ENCODE data around the gene FAM219A.
"Not testable (repeated sequence)": the region's sequence is repeated elsewhere in the genome, so short reads cannot be mapped to it uniquely, and the experiment has no call there.

Gene FAM219A

GRCh38 chr9:34374905-34375552, 83.3 kb downstream of the FAM219A start:
- no peak for DNase-seq

DNA sequence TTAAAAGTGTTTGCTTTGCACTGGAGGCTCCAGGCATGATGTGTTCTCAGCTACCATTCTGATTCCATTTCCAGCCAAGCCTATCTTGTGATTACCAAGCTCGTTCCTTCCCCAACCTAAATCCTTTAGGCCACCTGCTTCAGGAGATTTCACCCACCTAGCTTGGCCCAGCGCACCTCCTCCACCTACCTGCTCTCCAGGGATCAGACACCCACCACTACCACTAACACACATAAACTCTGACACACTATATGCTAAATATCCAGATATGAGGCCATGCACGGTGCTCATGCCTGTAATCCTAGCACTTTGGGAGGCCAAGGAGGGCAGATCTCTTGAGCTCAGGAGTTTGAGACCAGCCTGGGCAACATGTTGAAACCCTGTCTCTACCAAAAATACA, 84.0 kb downstream of the FAM219A start:
- no peak for DNase-seq

DNA sequence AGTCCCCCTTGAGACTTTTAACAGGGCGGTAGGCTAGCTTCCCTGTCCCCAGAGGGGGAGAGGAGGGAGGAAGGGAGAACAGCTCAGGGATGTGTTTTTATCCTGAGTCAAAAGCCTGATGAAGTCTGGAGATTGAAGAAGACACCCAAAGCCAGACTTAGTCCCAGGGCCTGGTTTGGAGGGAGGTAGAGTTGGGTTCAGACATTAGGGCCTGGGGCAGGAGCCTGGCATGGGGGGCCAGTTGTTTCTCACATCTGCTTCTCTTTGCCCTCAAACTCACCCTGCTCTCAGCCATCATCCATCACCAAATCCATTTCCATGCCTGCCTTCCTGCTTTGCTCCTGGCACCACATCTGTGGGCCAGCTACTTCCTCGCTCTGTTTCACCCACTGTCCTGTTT, 84.6 kb downstream of the FAM219A start:
- no peak for DNase-seq

GRCh38 chr9:34372467-34373011, 85.8 kb downstream of the FAM219A start:
- no peak for DNase-seq

GRCh38 chr9:34371886-34372466, 86.4 kb downstream of the FAM219A start:
- no peak for DNase-seq

GRCh38 chr9:34370970-34371880, 87.1 kb downstream of the FAM219A start:
- no peak for DNase-seq

- DNase-seq, result no peak
These were observed 87.9 kb downstream of the FAM219A start for GRCh38 chr9:34370335-34370969.

DNA sequence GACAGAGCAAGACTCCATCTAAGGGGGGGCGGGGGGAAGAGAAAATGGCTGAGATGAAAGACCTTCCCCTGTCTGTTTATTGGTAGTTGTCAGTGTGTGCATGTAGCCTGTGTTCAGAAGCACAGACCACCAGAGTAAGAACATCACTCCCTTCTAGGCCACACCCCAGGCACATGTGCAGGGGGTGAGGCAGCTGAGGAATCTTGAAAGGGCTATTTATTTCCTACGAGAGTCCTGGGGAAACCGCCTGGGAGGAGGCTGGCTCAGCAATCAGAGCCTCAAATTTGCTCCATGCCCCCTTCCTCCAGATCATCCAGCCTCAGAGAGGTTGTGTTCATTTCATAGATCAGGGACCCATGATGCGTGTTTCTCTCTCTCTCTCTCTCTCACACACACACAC, 88.7 kb downstream of the FAM219A start:
- no peak for DNase-seq

DNA sequence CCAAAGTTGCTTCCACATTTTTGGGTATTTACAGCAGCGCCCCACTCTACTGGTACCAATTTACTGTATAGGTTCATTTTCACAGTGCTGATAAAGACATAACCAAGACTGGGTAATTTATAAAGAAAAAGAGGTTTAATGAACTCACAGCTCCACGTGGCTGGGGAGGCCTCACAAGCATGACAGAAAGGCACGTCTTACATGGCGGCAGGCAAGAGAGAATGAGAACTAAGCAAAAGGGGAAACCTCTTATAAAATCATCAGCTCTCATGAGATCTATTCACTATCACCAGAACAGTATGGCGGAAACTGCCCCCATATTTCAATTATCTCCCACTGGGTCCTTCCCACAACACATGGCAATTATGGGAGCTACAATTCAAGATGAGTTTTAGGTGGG, 89.6 kb downstream of the FAM219A start:
- DNase-seq, result not testable (repeated sequence)

GRCh38 chr9:34367751-34368410, 90.5 kb downstream of the FAM219A start:
- not testable (repeated sequence) for DNase-seq

DNA sequence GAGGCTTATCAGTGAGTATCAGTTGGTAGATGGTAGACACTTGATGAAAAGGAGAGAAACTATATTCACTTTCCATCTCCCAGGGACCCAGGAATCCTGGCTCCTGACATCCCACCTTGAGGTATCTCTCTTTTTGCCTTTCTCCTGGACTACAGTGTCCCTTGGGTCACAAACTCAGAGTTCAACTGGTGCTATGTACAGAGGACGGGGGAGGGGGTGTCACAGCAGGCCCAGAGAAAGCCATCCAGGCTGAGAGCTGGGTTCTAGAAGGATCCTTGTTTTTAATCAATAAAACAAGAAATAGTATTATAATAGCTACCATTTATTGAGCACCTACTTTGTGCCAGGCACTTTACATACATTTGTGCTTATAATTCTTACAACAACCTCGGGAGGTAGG, 92.0 kb downstream of the FAM219A start:
- DNase-seq, result no peak

DNA sequence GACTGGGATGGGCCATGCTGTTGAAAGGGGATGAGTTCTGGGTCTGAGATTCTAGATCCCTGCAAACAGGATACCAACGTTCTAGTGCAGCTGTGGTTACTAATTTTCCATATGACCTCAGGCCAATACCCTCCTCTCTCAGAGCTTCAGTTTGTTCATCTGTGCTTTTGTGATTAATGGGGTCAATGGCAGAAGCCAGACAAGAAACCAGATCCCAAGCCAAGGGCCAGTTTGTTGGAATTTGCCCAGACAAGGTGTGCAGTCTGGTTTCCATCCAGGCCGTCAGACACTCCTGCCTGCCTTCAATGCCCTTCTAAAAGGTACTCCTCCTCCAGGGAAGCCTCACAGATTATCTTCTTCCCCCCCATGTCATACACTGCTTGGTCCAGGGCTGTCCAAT, 93.1 kb downstream of the FAM219A start:
- DNase-seq, result no peak

GRCh38 chr9:34363619-34364351, 94.6 kb downstream of the FAM219A start:
- DNase-seq, result no peak

GRCh38 chr9:34362614-34363214, 95.7 kb downstream of the FAM219A start:
- DNase-seq, result no peak

DNA sequence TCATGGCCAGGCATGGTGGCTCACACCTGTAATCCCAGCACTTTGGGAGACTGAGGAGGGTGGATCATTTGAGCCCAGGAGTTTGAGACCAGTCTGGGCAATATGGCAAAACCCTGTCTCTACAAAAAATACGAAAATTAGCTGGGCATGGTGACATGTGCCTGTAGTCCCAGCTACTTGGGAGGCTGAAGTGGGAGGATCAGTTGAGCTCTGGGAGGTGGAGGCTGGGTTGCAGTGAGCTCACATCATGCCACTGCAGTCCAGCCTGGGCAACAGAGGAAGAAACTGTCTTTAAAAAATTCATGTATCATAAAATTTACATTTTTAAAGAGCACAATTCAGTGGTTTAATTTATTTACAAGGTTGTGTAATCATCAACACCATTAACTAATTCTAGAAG, 105.4 kb downstream of the FAM219A start:
- not testable (repeated sequence) for DNase-seq

DNA sequence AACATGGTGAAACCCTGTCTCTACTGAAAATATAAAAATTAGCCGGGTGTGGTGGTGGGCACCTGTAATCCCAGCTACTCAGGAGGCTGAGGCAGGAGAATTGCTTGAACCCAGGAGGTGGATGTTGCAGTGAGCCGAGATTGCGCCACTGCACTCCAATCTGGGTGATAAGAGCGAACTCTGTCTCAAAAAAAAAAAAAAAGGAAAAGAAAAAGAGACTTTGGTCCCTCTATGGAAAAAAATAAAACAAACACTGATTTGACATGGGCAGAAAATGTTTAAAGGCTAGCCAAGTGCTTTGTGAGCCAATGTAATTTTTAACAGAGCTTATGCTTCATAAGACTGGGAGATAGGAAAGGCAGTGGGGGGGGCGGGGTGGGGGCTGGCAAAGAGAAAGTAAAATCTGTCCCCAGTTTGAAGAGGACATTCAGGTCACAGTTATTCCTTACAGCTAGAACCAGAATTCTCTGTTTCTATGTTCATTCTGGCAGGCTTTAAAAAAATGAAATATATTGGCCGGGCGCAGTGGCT, 106.2 kb downstream of the FAM219A start:
- DNase-seq, result not testable (repeated sequence)

DNA sequence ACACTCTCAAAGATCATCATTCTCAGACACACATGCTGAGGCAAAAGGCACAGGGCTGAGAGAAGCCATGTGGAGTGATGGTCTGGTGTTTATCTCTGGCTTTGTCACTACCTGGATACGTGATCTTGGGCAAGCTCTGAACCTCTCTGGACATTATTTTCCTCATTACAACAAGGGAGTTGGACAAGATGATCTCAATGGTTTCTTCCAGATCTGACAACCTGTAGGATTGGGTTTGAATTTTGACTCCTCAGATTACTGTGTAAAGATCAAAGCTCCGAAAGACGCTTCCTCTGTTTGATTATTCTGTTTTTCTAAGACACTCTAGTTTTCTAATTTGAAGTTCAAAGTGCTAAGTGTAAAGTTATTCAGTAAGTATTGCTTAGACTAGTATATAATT, 109.0 kb downstream of the FAM219A start:
- no peak for DNase-seq
